Erythroblast (primary cell): ENCODE measurements around the gene SLC2A14.
"Not testable (repeated sequence)": the region's sequence is repeated elsewhere in the genome, so short reads cannot be mapped to it uniquely, and the experiment has no call there.

Source experiments
- GATA1 ChIP-seq: IDR thresholded peaks from 2 replicates; pipeline ENCODE4 v1.6.1; 2011; ENCODE audit warnings: low read depth, mild to moderate bottlenecking, control low read depth, low read length, moderate library complexity
- POLR2A ChIP-seq: IDR thresholded peaks from 2 replicates; pipeline ENCODE4 v1.6.1; 2011; ENCODE audit warnings: mild to moderate bottlenecking, low read length

DNA sequence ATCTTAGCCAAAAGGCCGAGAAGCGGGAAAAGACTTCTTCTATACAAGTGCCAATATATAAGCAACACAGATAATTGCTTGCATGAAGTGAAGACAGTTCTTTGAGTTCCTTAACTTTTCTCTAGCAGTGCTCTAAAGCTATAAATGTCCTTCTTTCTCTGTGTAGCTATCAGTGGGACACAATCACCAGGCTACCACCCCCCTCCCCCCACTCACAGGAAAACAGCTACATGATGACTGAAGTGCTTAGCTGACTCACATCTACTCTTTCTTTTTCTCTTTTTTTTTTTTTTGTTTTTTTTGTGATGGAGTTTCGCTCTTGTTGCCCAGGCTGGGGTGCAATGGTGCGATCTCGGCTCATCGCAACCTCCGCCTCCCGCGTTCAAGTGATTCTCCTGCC, 30.3 kb downstream of the SLC2A14 start:
- not testable (repeated sequence) for TF ChIP-seq POLR2A, GATA1
